AML-193 (cell line): ENCODE data around the gene LIN28A.

ENCODE experiments used
- DNase-seq, 2 experiments: peaks; one replicate each; lab custom pipeline; 2025; lab: John Stamatoyannopoulos, UW

Gene LIN28A

GRCh38 chr1:26434161-26434752, 23.6 kb downstream of the LIN28A start:
- no peak for DNase-seq

- DNase-seq, result no peak
These were observed 27.4 kb downstream of the LIN28A start for GRCh38 chr1:26438041-26438440.

- no peak for DNase-seq
These were observed 29.6 kb downstream of the LIN28A start for GRCh38 chr1:26440259-26440658.

GRCh38 chr1:26449868-26450267, 39.3 kb downstream of the LIN28A start:
- no peak for DNase-seq

GRCh38 chr1:26450908-26451307, 40.3 kb downstream of the LIN28A start:
- DNase-seq, result no peak

- DNase-seq, result no peak
These were observed 42.0 kb downstream of the LIN28A start for GRCh38 chr1:26452459-26453183.

- no peak for DNase-seq
These were observed 48.5 kb downstream of the LIN28A start for GRCh38 chr1:26459148-26459547.

GRCh38 chr1:26459573-26460031, 49.0 kb downstream of the LIN28A start:
- no peak for DNase-seq

- DNase-seq, result no peak
These were observed 58.3 kb downstream of the LIN28A start for GRCh38 chr1:26468911-26469310.

- DNase-seq, result no peak
These were observed 58.9 kb downstream of the LIN28A start for GRCh38 chr1:26469558-26469957.

- no peak for DNase-seq
These were observed 60.4 kb downstream of the LIN28A start for GRCh38 chr1:26470878-26471497.

- peak; percentile 92 to 93 for DNase-seq
These were observed 61.1 kb downstream of the LIN28A start for GRCh38 chr1:26471498-26472319.

GRCh38 chr1:26472320-26472900, 61.8 kb downstream of the LIN28A start, which contains the start of gene HMGN2:
Gene HMGN2 (plus strand): TSS chr1:26472440. CDS start chr1:26472613, 173 bp downstream.
- no peak for DNase-seq

GRCh38 chr1:26472901-26473845, 62.6 kb downstream of the LIN28A start:
- DNase-seq, result peak; percentile 74 to 89

- no peak for DNase-seq
These were observed 64.2 kb downstream of the LIN28A start for GRCh38 chr1:26474818-26475217.

- no peak for DNase-seq
These were observed 65.4 kb downstream of the LIN28A start for GRCh38 chr1:26475989-26476388.

GRCh38 chr1:26476958-26477357, 66.3 kb downstream of the LIN28A start:
- DNase-seq, result no peak

GRCh38 chr1:26477446-26478152, 67.0 kb downstream of the LIN28A start:
- DNase-seq, result no peak

- no peak for DNase-seq
These were observed 67.5 kb downstream of the LIN28A start for GRCh38 chr1:26478159-26478558.

GRCh38 chr1:26478988-26479387, 68.4 kb downstream of the LIN28A start:
- no peak for DNase-seq
